ENCODE results near the gene DET1.

Gene DET1

GRCh38 chr15:88506628-88507027 is 39.9 kb downstream of the DET1 start:
- TF ChIP-seq SUZ12 (IDR thresholded peaks at IDR 0.05; ENCODE audit: extremely low read depth, insufficient read depth, insufficient read length) = no peak
- TF ChIP-seq ZNF274 (IDR thresholded peaks at IDR 0.05; ENCODE audit: low read depth, low read length) = no peak
- no peak for TF ChIP-seq YY1 (IDR thresholded peaks at IDR 0.05; ENCODE audit: insufficient read depth, insufficient read length)
- H3K4me1 ChIP-seq (ENCODE audit: insufficient read depth, insufficient read length) = no peaks in the 10 kb centered on the region

GRCh38 chr15:88505721-88506120 is 40.8 kb downstream of the DET1 start:
- Histone ChIP-seq H3K27me3 (ENCODE audit: insufficient read depth, insufficient read length) (peaks cover 3% of the 10 kb centered on the region), H3K9ac (ENCODE audit: insufficient read length, low read depth) (no peak overlapping the region), H3K4me3 (ENCODE audit: insufficient read length, low read depth) (no peak overlapping the region), H3K9me3 (ENCODE audit: insufficient read depth, low read length) (no peaks in the 10 kb centered on the region), H3K4me1 (ENCODE audit: insufficient read depth, insufficient read length) (no peaks in the 10 kb centered on the region), H3K36me3 (ENCODE audit: insufficient read depth, insufficient read length, low read length) (peaks cover 10% of the 10 kb centered on the region)
- DNase-seq (ENCODE audit: low read depth, low spot score) = no peak
- no peak for TF ChIP-seq YY1 (IDR thresholded peaks at IDR 0.05; ENCODE audit: insufficient read depth, insufficient read length)
- no peak for TF ChIP-seq ZNF274 (IDR thresholded peaks at IDR 0.05; ENCODE audit: low read depth, low read length)
- no peak for TF ChIP-seq SUZ12 (IDR thresholded peaks at IDR 0.05; ENCODE audit: extremely low read depth, insufficient read depth, insufficient read length)

More at GRCh38 chr15:88506628-88507027, 39.9 kb downstream of the DET1 start:
- peaks cover 16% of the 10 kb centered on the region for H3K36me3 ChIP-seq (ENCODE audit: insufficient read depth, insufficient read length, low read length)
- H3K27me3 ChIP-seq (ENCODE audit: insufficient read depth, insufficient read length) = peaks cover 3% of the 10 kb centered on the region
- no peak overlapping the region for H3K4me3 ChIP-seq (ENCODE audit: insufficient read length, low read depth)
- H3K9ac ChIP-seq (ENCODE audit: insufficient read length, low read depth) = no peak overlapping the region
- no peaks in the 10 kb centered on the region for H3K9me3 ChIP-seq (ENCODE audit: insufficient read depth, low read length)
- DNase-seq (ENCODE audit: low read depth, low spot score) = no peak

GRCh38 chr15:88504445-88504844 is 42.0 kb downstream of the DET1 start:
- TF ChIP-seq YY1 (IDR thresholded peaks at IDR 0.05; ENCODE audit: insufficient read depth, insufficient read length) = no peak
- no peak for TF ChIP-seq ZNF274 (IDR thresholded peaks at IDR 0.05; ENCODE audit: low read depth, low read length)
- no peak for TF ChIP-seq SUZ12 (IDR thresholded peaks at IDR 0.05; ENCODE audit: extremely low read depth, insufficient read depth, insufficient read length)
- Histone ChIP-seq H3K27me3 (ENCODE audit: insufficient read depth, insufficient read length) (peaks cover 3% of the 10 kb centered on the region), H3K4me3 (ENCODE audit: insufficient read length, low read depth) (no peak overlapping the region), H3K9me3 (ENCODE audit: insufficient read depth, low read length) (no peaks in the 10 kb centered on the region), H3K9ac (ENCODE audit: insufficient read length, low read depth) (no peak overlapping the region), H3K4me1 (ENCODE audit: insufficient read depth, insufficient read length) (no peaks in the 10 kb centered on the region), H3K36me3 (ENCODE audit: insufficient read depth, insufficient read length, low read length) (peaks cover 6% of the 10 kb centered on the region)
- DNase-seq (ENCODE audit: low read depth, low spot score) = peak; percentile 23

GRCh38 chr15:88498996-88499395 is 47.5 kb downstream of the DET1 start:
- no peak for DNase-seq (ENCODE audit: low read depth, low spot score)
- TF ChIP-seq YY1 (IDR thresholded peaks at IDR 0.05; ENCODE audit: insufficient read depth, insufficient read length) (no peak), SUZ12 (IDR thresholded peaks at IDR 0.05; ENCODE audit: extremely low read depth, insufficient read depth, insufficient read length) (no peak), ZNF274 (IDR thresholded peaks at IDR 0.05; ENCODE audit: low read depth, low read length) (no peak)
- Histone ChIP-seq H3K9me3 (ENCODE audit: insufficient read depth, low read length) (no peaks in the 10 kb centered on the region), H3K4me1 (ENCODE audit: insufficient read depth, insufficient read length) (no peaks in the 10 kb centered on the region), H3K27me3 (ENCODE audit: insufficient read depth, insufficient read length) (no peaks in the 10 kb centered on the region), H3K4me3 (ENCODE audit: insufficient read length, low read depth) (no peak overlapping the region), H3K9ac (ENCODE audit: insufficient read length, low read depth) (no peak overlapping the region), H3K36me3 (ENCODE audit: insufficient read depth, insufficient read length, low read length) (peaks cover 3% of the 10 kb centered on the region)

GRCh38 chr15:88497109-88497765 is 49.2 kb downstream of the DET1 start:
- Histone ChIP-seq H3K9me3 (ENCODE audit: insufficient read depth, low read length) (no peaks in the 10 kb centered on the region), H3K9ac (ENCODE audit: insufficient read length, low read depth) (no peak overlapping the region), H3K4me1 (ENCODE audit: insufficient read depth, insufficient read length) (peaks cover 4% of the 10 kb centered on the region), H3K27me3 (ENCODE audit: insufficient read depth, insufficient read length) (no peaks in the 10 kb centered on the region), H3K4me3 (ENCODE audit: insufficient read length, low read depth) (no peak overlapping the region), H3K36me3 (ENCODE audit: insufficient read depth, insufficient read length, low read length) (no peaks in the 10 kb centered on the region)
- TF ChIP-seq YY1 (IDR thresholded peaks at IDR 0.05; ENCODE audit: insufficient read depth, insufficient read length) = no peak
- TF ChIP-seq SUZ12 (IDR thresholded peaks at IDR 0.05; ENCODE audit: extremely low read depth, insufficient read depth, insufficient read length) = no peak
- TF ChIP-seq ZNF274 (IDR thresholded peaks at IDR 0.05; ENCODE audit: low read depth, low read length) = no peak
- DNase-seq (ENCODE audit: low read depth, low spot score) = no peak

- Histone ChIP-seq H3K4me1 (ENCODE audit: insufficient read depth, insufficient read length) (peaks cover 11% of the 10 kb centered on the region), H3K27me3 (ENCODE audit: insufficient read depth, insufficient read length) (no peaks in the 10 kb centered on the region), H3K9me3 (ENCODE audit: insufficient read depth, low read length) (no peaks in the 10 kb centered on the region), H3K4me3 (ENCODE audit: insufficient read length, low read depth) (no peak overlapping the region), H3K9ac (ENCODE audit: insufficient read length, low read depth) (no peak overlapping the region), H3K36me3 (ENCODE audit: insufficient read depth, insufficient read length, low read length) (no peaks in the 10 kb centered on the region)
- TF ChIP-seq ZNF274 (IDR thresholded peaks at IDR 0.05; ENCODE audit: low read depth, low read length) = no peak
- TF ChIP-seq SUZ12 (IDR thresholded peaks at IDR 0.05; ENCODE audit: extremely low read depth, insufficient read depth, insufficient read length) = no peak
- no peak for TF ChIP-seq YY1 (IDR thresholded peaks at IDR 0.05; ENCODE audit: insufficient read depth, insufficient read length)
- no peak for DNase-seq (ENCODE audit: low read depth, low spot score)
These were observed 52.6 kb downstream of the DET1 start for GRCh38 chr15:88493844-88494243.

DNA sequence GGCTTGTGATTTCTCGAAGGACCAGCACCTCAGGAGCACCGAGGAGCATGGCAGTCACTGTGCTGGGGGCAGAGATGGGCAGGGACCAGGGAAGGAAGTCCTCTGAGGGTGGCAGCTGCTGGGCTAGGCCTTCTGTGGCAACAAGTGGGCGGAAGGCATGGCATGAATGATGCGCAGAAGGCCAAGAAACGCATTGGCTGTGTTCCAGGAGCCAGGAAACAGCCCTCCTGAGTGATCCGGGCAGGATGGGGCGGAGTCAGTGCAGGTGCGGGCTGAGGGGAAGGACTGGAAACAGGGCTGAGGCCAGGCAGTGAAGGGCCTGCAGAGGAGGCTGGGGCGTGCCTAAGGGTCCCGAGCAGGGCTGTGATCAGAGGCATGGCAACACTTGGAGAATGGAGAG is 55.3 kb downstream of the DET1 start:
- DNase-seq (ENCODE audit: low read depth, low spot score) = no peak
- Histone ChIP-seq H3K36me3 (ENCODE audit: insufficient read depth, insufficient read length, low read length) (no peaks in the 10 kb centered on the region), H3K9me3 (ENCODE audit: insufficient read depth, low read length) (no peaks in the 10 kb centered on the region), H3K9ac (ENCODE audit: insufficient read length, low read depth) (no peak overlapping the region), H3K4me1 (ENCODE audit: insufficient read depth, insufficient read length) (peaks cover 14% of the 10 kb centered on the region), H3K27me3 (ENCODE audit: insufficient read depth, insufficient read length) (peaks cover 16% of the 10 kb centered on the region), H3K4me3 (ENCODE audit: insufficient read length, low read depth) (no peak overlapping the region)
- TF ChIP-seq YY1 (IDR thresholded peaks at IDR 0.05; ENCODE audit: insufficient read depth, insufficient read length) = no peak
- no peak for TF ChIP-seq ZNF274 (IDR thresholded peaks at IDR 0.05; ENCODE audit: low read depth, low read length)
- TF ChIP-seq SUZ12 (IDR thresholded peaks at IDR 0.05; ENCODE audit: extremely low read depth, insufficient read depth, insufficient read length) = no peak

Measured in NT2/D1 (cell line).